ENCODE measurements around the gene KIF13A. TPM values are rescaled to one million over a fixed set of nuclear protein-coding genes. Genes with fewer than 3 reads are reported as not detected.

The KIF13A gene
- total RNA-seq, 1 experiment from 2014 or later, result 52.2 TPM

GRCh38 chr6:17803409-17803808, 184.0 kb downstream of the KIF13A start:
- Histone ChIP-seq H3K4me1 (replicated peaks; ENCODE audit: insufficient read depth) (no peaks in the 10 kb centered on the region), H3K4me2 (no peak overlapping the region), H3K9me2 (ENCODE audit: insufficient read depth) (no peaks in the 10 kb centered on the region), H3K4me3 (no peak overlapping the region), H3F3A (ENCODE audit: insufficient read depth, low read depth) (peaks cover 7% of the 10 kb centered on the region; the same call in 1 of the 2 replicates), H3K27me3 (ENCODE audit: insufficient read depth, low read depth) (no peaks in the 10 kb centered on the region), H3K36me3 (ENCODE audit: low read depth) (peaks cover 23% of the 10 kb centered on the region), H3K9me3 (ENCODE audit: insufficient read depth, low read depth) (no peaks in the 10 kb centered on the region), H4K20me1 (ENCODE audit: insufficient read depth) (no peaks in the 10 kb centered on the region), H2AFZ (no peak overlapping the region), H3K79me2 (ENCODE audit: low read depth) (no peaks in the 10 kb centered on the region), H3K27ac (no peak overlapping the region)
- ChIA-PET POLR2A (ENCODE audit: unreplicated experiment) (interaction anchor here (0.7 kb wide), 1 partner anchor 141 kb away, joined by 4 read pairs; no protein-coding TSS in a partner anchor), CTCF (interaction anchor here (0.6 to 1.2 kb wide), 6 partner anchors 102 to 235 kb away, joined by 3 to 7 read pairs (median 4); no protein-coding TSS in a partner anchor)
- DNase-seq, result no peak
- intact Hi-C loops (cut with micrococcal nuclease; ENCODE audit: unreplicated experiment), result no loop called here
- BruUV-seq (replicated peaks), result no TSS peak
- TF ChIP-seq EZH2 (IDR thresholded peaks at IDR 0.05; ENCODE audit: low read depth), result no peak
- TF ChIP-seq, protein P1, sequence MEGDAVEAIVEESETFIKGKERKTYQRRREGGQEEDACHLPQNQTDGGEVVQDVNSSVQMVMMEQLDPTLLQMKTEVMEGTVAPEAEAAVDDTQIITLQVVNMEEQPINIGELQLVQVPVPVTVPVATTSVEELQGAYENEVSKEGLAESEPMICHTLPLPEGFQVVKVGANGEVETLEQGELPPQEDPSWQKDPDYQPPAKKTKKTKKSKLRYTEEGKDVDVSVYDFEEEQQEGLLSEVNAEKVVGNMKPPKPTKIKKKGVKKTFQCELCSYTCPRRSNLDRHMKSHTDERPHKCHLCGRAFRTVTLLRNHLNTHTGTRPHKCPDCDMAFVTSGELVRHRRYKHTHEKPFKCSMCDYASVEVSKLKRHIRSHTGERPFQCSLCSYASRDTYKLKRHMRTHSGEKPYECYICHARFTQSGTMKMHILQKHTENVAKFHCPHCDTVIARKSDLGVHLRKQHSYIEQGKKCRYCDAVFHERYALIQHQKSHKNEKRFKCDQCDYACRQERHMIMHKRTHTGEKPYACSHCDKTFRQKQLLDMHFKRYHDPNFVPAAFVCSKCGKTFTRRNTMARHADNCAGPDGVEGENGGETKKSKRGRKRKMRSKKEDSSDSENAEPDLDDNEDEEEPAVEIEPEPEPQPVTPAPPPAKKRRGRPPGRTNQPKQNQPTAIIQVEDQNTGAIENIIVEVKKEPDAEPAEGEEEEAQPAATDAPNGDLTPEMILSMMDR (conservative IDR thresholded peaks at IDR 0.05), result no peak

- TF ChIP-seq, protein P1 (conservative IDR thresholded peaks at IDR 0.05), result no peak
- TF ChIP-seq EZH2 (IDR thresholded peaks at IDR 0.05; ENCODE audit: low read depth), result no peak
- Histone ChIP-seq H2AFZ (no peak overlapping the region), H3K79me2 (ENCODE audit: low read depth) (no peaks in the 10 kb centered on the region), H3F3A (ENCODE audit: insufficient read depth, low read depth) (no peaks in the 10 kb centered on the region), H3K27ac (no peak overlapping the region), H3K4me3 (no peak overlapping the region), H3K4me2 (no peak overlapping the region), H3K9me3 (ENCODE audit: insufficient read depth, low read depth) (no peaks in the 10 kb centered on the region), H3K4me1 (replicated peaks; ENCODE audit: insufficient read depth) (no peaks in the 10 kb centered on the region), H3K36me3 (ENCODE audit: low read depth) (peaks cover 29% of the 10 kb centered on the region), H3K27me3 (ENCODE audit: insufficient read depth, low read depth) (no peaks in the 10 kb centered on the region), H4K20me1 (ENCODE audit: insufficient read depth) (no peaks in the 10 kb centered on the region), H3K9me2 (ENCODE audit: insufficient read depth) (no peaks in the 10 kb centered on the region)
- intact Hi-C loops (cut with micrococcal nuclease; ENCODE audit: unreplicated experiment), result no loop called here
- ChIA-PET POLR2A (ENCODE audit: unreplicated experiment) (no interaction called here), CTCF (no interaction called here)
- no TSS peak for BruUV-seq (replicated peaks)
- no peak for DNase-seq
Observed at GRCh38 chr6:17798477-17799154, 188.8 kb downstream of the KIF13A start.

DNA sequence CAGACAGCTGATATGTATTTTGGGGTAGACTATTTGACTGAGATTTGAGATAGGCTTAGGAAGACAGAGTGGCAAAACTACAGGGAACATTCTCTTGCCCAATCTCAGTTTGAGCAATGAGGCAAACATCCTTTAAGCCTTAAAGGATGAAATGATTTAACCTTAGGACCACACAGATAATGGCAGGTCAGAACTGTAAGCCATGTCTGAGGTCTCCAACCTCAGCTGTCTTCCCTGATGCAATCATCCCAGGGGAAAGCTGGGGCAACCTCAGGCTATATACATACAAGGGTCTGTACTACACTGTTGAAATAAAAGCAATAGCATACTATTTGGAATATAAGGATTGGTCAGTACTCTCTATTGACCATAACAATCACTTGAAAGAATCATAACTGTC, 196.9 kb downstream of the KIF13A start:
- no peaks in the 10 kb centered on the region for H3K9me2 ChIP-seq (ENCODE audit: insufficient read depth)
- H3K4me1 ChIP-seq (replicated peaks; ENCODE audit: insufficient read depth), result no peaks in the 10 kb centered on the region
- no peaks in the 10 kb centered on the region for H3K27me3 ChIP-seq (ENCODE audit: insufficient read depth, low read depth)
- H3K27ac ChIP-seq, result no peak overlapping the region
- BruUV-seq (replicated peaks), result no TSS peak
- H3K4me3 ChIP-seq, result no peak overlapping the region
- intact Hi-C loops (cut with micrococcal nuclease; ENCODE audit: unreplicated experiment), result no loop called here
- no peaks in the 10 kb centered on the region for H3K79me2 ChIP-seq (ENCODE audit: low read depth)
- H3K9me3 ChIP-seq (ENCODE audit: insufficient read depth, low read depth), result no peaks in the 10 kb centered on the region
- H3F3A ChIP-seq (ENCODE audit: insufficient read depth, low read depth), result no peaks in the 10 kb centered on the region
- no peak overlapping the region for H2AFZ ChIP-seq
- ChIA-PET POLR2A (ENCODE audit: unreplicated experiment) (no interaction called here), CTCF (no interaction called here)
- no peaks in the 10 kb centered on the region for H4K20me1 ChIP-seq (ENCODE audit: insufficient read depth)
- no peak overlapping the region for H3K4me2 ChIP-seq
- 0 out of 2 replicates have a peak, but pooled peaks cover 6% of the 10 kb centered on the region for H3K36me3 ChIP-seq (ENCODE audit: low read depth)
- no peak for DNase-seq
- TF ChIP-seq EZH2 (IDR thresholded peaks at IDR 0.05; ENCODE audit: low read depth), result no peak
- TF ChIP-seq, protein P1 (conservative IDR thresholded peaks at IDR 0.05), result no peak
